SK-N-MC (cell line): ENCODE measurements around the gene OR8A1.

ENCODE experiments used
- EZH2 ChIP-seq: fragments of 200-600 bp; sonication (generic); IDR thresholded peaks from one replicate; pipeline ENCODE4 v1.6.1; 2017; ENCODE audit warnings: antibody characterized with exemption
- POLR2AphosphoS5 ChIP-seq: IDR thresholded peaks from 2 replicates; pipeline ENCODE4 v1.6.1; 2012; ENCODE audit warnings: mild to moderate bottlenecking, low read depth, low read length, borderline replicate concordance

GRCh38 chr11:124570160-124570559 lies 363 bp downstream of the OR8A1 start:
- no peak for TF ChIP-seq POLR2AphosphoS5
- no peak for TF ChIP-seq EZH2
